HG03378 (cell line): ENCODE measurements around the gene SSUH2.
"Not testable (repeated sequence)": the region's sequence is repeated elsewhere in the genome, so short reads cannot be mapped to it uniquely, and the experiment has no call there.

Experiments used
- ATAC-seq: cut with Tn5 transposase; IDR thresholded peaks from one replicate; pipeline ENCODE4 v1.9.1; 2021; ENCODE audit warnings: mild to moderate bottlenecking, moderate library complexity; ENCODE audit not compliant: unreplicated experiment

SSUH2 gene

GRCh38 chr3:8659242-8659641 lies 14.6 kb upstream of the SSUH2 start:
- ATAC-seq: no peak

- peak; percentile 90 for ATAC-seq
Measured at GRCh38 chr3:8658306-8659212, 14.0 kb upstream of the SSUH2 start.

- peak; percentile 46 for ATAC-seq
Measured at GRCh38 chr3:8657804-8658305, 13.3 kb upstream of the SSUH2 start.

- ATAC-seq: no peak
Measured at GRCh38 chr3:8656240-8656639, 11.6 kb upstream of the SSUH2 start.

GRCh38 chr3:8655387-8655835 lies 10.8 kb upstream of the SSUH2 start:
- no peak for ATAC-seq

GRCh38 chr3:8654572-8655329 lies 10.2 kb upstream of the SSUH2 start:
- not testable (repeated sequence) for ATAC-seq

- no peak for ATAC-seq
Measured at GRCh38 chr3:8653800-8654408, 9.3 kb upstream of the SSUH2 start.

- no peak for ATAC-seq
Measured at GRCh38 chr3:8652324-8652987, 7.9 kb upstream of the SSUH2 start.

- ATAC-seq: no peak
Measured at GRCh38 chr3:8651418-8652323, 7.1 kb upstream of the SSUH2 start.

GRCh38 chr3:8650583-8651416 lies 6.2 kb upstream of the SSUH2 start:
- ATAC-seq: no peak

- ATAC-seq: no peak
Measured at GRCh38 chr3:8649757-8650156, 5.2 kb upstream of the SSUH2 start.

- no peak for ATAC-seq
Measured at GRCh38 chr3:8648909-8649741, 4.5 kb upstream of the SSUH2 start.

GRCh38 chr3:8647137-8647985 lies 2.8 kb upstream of the SSUH2 start:
- ATAC-seq: no peak

GRCh38 chr3:8646313-8646938 lies 1.8 kb upstream of the SSUH2 start:
- ATAC-seq: no peak

- no peak for ATAC-seq
Measured at GRCh38 chr3:8645712-8646111, 1.1 kb upstream of the SSUH2 start.

GRCh38 chr3:8643693-8644365 lies 769 bp downstream of the SSUH2 start:
- ATAC-seq: no peak
